A549 treated with GW870086 at 1 μM for 4 hours (cell line): Measurements from ENCODE around the gene SUB1. TPM values are rescaled to one million over a fixed set of nuclear protein-coding genes. Genes with fewer than 3 reads are reported as not detected.

Experiments used
- total RNA-seq: library from RNA; stranded (reverse); fragments of 200-300 nt; extraction: Qiagen RNA extraction; gene quantifications from 5 replicates; pipeline ENCODE4 v1.2.3, GENCODE V29; 2022; ENCODE audit warnings: low read depth

Gene SUB1
- 174 to 282 TPM (median 261 TPM) in 5 replicates for total RNA-seq

DNA sequence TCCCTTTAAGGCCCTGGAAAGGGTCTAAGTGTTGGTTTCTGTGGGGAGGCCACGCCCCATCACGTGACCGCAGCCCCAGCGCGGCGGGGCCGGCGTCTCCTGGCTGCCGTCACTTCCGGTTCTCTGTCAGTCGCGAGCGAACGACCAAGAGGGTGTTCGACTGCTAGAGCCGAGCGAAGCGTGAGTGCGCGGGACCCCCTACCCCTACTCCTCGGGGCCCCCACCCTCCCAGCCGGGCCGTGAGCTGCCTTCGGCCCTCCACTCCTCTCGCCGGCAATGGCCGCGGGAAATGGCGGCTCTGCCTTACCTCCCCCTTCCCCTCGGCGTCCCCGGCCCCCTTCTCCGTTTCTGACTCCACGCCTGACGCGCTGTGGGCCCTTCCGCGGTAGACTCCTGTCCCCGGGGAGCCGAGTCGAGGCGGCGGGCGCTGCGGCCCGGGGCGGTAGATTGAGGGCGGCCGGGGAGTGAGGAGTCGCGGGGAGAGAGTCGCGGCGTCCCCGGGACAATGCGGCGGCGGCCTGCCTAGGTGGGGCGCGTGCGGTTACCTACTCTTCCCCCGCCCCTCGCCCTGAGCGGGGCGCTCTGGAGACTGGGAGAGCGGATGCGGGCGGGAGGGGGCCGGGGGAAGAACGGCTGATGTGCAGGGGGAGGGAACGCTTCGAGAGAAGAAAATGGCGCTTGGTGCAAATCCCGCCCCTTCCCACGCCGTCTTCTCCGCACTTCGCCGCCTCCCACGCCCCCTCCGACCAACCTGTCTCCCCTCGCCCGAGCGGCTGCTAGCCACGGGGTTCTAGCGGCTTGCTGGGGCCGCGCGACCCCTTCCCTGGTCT is at the start of gene SUB1:
TSS of gene SUB1 (plus strand) at position 112 of the 830 bp plus-strand sequence. CDS start 2,956 bp downstream, outside the sequence.

Other genes starting within 250 kb of the SUB1 start
- 51.3 to 70.4 TPM (median 60.5 TPM) in 5 replicates for gene ZFR, start 140.8 kb upstream of the SUB1 start, total RNA-seq
- gene NPR3, start 125.8 kb downstream of the SUB1 start, total RNA-seq = 15.9 to 22.0 TPM (median 20.7 TPM) in 5 replicates